GM12801 (cell line): ENCODE results near the gene CORO1C.

Experiments
- TF ChIP-seq, protein P1 (sequence below): IDR thresholded peaks from one replicate; pipeline ENCODE4 v1.5.1; 2011; ENCODE audit warnings: control low read depth; ENCODE audit not compliant: insufficient read length; ENCODE audit errors: extremely low read depth

CORO1C gene

DNA sequence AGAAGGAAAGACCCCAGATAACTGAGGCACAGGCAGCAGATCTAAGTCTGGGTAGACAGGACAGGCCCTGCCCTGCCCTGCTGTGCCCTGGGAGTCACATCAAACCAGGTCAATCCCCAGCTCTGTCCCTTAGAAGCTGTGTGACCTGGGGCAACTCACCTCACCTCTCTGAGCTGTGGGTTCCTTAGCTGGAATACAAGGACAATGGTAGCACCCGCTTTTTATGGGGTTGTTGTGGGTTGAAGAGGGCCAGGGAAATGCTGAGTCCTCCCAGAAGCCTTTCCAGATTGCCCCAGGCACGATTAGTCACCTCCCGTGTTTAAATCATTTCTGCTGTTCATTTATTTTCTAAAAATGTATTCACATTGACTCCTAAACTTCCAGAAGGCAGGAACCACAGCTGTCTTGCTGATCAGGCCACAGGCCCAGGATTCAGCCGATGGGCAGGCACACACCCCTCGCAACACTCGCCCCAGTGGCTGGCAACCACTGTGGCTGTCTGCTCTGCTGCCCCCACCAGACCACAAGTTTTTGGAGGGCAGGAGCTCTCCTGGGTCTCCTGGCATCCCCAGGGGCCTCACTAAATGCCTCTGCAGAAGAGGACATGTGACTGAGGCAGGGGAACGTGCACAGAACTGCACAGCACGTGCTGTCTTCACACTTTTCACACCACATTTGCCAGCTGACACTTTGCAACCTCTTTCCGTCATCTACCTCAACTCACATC, 100.7 kb downstream of the CORO1C start:
- TF ChIP-seq, protein P1, sequence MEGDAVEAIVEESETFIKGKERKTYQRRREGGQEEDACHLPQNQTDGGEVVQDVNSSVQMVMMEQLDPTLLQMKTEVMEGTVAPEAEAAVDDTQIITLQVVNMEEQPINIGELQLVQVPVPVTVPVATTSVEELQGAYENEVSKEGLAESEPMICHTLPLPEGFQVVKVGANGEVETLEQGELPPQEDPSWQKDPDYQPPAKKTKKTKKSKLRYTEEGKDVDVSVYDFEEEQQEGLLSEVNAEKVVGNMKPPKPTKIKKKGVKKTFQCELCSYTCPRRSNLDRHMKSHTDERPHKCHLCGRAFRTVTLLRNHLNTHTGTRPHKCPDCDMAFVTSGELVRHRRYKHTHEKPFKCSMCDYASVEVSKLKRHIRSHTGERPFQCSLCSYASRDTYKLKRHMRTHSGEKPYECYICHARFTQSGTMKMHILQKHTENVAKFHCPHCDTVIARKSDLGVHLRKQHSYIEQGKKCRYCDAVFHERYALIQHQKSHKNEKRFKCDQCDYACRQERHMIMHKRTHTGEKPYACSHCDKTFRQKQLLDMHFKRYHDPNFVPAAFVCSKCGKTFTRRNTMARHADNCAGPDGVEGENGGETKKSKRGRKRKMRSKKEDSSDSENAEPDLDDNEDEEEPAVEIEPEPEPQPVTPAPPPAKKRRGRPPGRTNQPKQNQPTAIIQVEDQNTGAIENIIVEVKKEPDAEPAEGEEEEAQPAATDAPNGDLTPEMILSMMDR, result no peak

- TF ChIP-seq, protein P1, result no peak
These were observed 101.4 kb downstream of the CORO1C start for GRCh38 chr12:108629824-108630476.

DNA sequence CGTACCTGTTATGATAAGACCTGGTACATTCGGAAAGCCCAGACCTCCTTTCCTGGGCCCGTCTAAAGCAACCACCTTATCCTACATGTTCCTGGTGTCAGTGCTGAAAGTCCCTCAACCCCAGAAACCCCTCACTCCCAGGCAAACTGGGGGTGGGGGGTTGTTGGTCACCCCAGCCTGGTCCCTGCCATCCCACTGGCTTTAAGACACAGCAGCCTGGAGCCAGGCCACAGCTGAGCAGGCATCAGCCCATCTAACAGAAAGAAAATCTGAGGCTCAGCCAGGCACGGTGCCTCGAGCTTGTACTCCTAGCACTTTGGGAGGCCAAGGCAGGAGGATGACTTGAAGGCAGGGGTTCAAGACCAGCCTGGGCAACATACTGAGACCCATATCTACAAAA, 102.2 kb downstream of the CORO1C start:
- TF ChIP-seq, protein P1, result no peak

GRCh38 chr12:108627134-108627920, 104.0 kb downstream of the CORO1C start:
- TF ChIP-seq, protein P1, result no peak

DNA sequence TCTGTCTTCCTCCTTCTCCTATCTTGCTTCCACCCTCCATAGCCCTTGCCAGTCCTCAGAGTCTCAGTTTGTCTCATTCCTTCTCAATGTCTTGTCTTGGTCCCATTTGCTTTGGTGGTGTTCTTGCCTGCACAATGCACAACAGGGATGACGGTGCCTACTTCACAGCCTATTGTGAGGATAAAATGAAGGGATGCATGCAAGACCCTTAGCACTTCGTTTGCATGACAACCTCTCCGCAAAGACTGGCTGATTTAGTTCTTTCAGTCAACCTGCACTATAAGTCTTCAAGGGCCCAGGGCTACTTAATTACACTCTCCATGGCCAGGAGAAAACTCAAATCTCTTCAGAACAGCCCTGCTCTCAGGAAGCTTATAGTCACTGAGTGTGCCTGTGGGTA, 106.1 kb downstream of the CORO1C start:
- TF ChIP-seq, protein P1, result no peak

DNA sequence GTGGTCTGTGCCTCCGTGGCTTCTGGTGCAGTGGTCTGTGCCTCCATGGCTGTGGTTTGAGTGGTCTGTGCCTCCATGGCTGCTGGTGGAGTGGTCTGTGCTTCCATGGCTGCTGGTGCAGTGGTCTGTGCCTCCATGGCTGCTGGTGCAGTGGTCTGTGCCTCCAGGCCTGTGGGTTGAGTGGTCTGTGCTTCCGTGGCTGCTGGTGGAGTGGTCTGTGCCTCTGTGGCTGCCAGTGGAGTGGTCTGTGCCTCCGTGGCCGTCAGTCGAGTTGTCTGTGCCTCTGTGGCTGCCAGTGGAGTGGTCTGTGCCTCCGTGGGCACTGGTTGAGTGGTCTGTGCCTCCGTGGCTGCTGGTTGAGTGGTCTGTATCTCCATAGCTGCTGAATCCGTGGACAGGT, 107.7 kb downstream of the CORO1C start:
- TF ChIP-seq, protein P1, result no peak

DNA sequence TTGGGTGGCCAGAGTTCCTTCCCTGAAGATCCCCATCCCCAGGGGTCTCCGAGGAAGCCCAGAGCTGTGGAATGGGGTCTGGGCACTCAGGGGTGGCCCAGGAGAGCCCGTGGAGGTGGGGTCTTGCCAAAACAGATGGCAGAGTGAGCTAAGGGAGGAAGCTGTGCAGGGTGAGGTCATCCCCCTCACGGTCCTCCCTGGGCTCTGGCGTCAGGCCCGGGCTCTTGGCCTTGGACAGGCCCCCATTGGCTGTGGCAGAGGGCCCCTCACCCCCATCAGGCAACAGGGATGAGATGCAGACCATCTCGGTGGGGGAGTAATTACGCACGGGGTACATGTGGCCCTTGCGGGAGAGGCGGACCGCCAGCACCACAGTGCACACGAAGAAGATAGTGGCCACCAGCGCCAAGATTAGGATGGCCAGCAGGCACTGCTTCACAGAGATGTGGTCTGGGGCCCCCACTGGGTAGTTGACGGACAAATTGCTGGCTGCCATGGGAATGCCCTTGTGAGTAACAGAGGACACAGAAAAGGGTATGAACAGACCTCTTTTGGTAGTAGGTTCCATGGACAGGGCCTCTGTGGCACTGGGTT, 108.3 kb downstream of the CORO1C start:
- TF ChIP-seq, protein P1, result no peak
